ENCODE results near the gene ANGPTL2.
A peak's percentile ranks its signal among the peaks of the same experiment; 100 is the strongest.

The ANGPTL2 gene

GRCh38 chr9:127139071-127139731 is 16.8 kb upstream of the ANGPTL2 start:
- no peak for DNase-seq
- in situ Hi-C loops (cut with HindIII; ENCODE audit: low pct_ligation_motif_present, low pct_unique_long_range_greater_than_20kb, low sequenced_read_pairs) = no loop called here

GRCh38 chr9:127138444-127138843 is 16.0 kb upstream of the ANGPTL2 start:
- no peak for DNase-seq
- in situ Hi-C loops (cut with HindIII; ENCODE audit: low pct_ligation_motif_present, low pct_unique_long_range_greater_than_20kb, low sequenced_read_pairs) = no loop called here

GRCh38 chr9:127137640-127138360 is 15.4 kb upstream of the ANGPTL2 start:
- in situ Hi-C loops (cut with HindIII; ENCODE audit: low pct_ligation_motif_present, low pct_unique_long_range_greater_than_20kb, low sequenced_read_pairs) = no loop called here
- DNase-seq = no peak

- in situ Hi-C loops (cut with HindIII; ENCODE audit: low pct_ligation_motif_present, low pct_unique_long_range_greater_than_20kb, low sequenced_read_pairs) = no loop called here
- no peak for DNase-seq
Observed at GRCh38 chr9:127136880-127137639, 14.6 kb upstream of the ANGPTL2 start.

DNA sequence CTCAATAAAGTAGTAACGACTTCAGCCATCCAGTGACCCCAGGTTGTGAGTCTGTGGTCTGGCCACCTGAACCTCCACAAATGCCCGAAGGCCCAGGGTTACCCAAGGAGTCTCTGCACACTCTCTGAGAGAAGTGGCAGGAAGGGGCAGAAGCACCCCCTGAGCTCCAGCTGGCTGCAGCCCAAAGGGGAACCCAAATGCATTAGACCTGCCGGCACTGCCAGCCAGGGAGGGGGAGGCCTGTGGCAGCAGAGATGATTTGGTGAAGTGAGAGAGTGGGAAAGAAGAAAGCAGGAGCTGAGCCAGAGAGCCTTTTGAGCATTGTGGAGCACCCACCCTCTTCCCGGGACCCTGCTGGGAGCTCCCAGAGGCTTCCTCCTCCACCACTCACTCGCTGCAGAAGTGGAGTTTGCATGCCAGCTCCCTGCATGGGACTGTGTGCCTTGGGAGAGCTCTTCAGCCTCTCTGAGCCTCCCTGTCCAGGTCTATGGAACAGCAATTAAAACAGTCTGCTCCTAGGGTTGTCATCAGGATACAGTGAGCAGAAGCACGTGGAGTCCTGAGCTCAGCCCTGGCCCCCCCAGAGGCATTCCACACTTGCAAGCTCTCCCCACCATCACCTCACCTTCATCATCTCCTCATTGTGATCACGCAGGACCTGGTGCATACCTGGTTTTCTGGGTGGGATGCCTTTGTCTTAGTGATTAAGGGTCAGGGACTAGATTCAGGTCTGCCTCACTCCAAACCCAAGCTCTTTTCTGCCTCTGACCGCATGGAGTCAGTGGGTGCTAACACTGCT is 13.8 kb upstream of the ANGPTL2 start:
- in situ Hi-C loops (cut with HindIII; ENCODE audit: low pct_ligation_motif_present, low pct_unique_long_range_greater_than_20kb, low sequenced_read_pairs) = no loop called here
- DNase-seq = no peak

DNA sequence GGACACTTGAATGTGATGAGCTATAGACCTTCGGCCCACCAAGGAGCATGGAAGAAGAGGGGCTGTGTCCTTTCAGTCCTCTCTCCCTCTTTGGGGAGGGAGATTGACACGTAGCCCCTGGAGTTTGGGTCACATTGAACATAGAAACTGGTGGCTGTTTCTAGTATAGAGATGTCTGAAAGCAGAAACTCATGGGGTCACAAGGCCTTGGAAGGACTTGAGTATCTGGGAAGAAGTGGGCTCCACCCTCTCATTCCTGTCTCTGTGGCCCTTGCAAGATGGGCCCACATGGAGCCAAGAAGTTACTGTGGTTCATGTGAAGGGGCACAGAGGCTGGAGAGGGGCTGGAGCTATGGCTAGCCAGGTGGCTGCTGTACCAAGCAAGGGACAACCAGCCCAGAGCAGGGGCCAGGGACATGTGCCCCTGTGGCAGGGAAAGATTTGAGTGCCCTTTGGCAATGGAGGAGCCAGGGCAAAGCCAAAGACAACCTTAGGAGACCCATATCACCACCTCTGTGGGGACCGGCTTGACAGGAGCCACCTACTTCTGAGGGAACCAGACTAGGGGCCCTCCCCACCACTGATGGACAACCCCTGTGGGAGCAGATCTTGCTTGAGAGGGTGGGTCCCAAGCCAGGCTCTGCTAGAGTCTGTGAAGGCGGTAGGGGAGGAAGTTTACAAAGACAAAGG is 12.8 kb upstream of the ANGPTL2 start:
- no peak for DNase-seq
- in situ Hi-C loops (cut with HindIII; ENCODE audit: low pct_ligation_motif_present, low pct_unique_long_range_greater_than_20kb, low sequenced_read_pairs) = no loop called here

GRCh38 chr9:127133739-127134167 is 11.3 kb upstream of the ANGPTL2 start:
- DNase-seq = no peak
- in situ Hi-C loops (cut with HindIII; ENCODE audit: low pct_ligation_motif_present, low pct_unique_long_range_greater_than_20kb, low sequenced_read_pairs) = no loop called here

DNA sequence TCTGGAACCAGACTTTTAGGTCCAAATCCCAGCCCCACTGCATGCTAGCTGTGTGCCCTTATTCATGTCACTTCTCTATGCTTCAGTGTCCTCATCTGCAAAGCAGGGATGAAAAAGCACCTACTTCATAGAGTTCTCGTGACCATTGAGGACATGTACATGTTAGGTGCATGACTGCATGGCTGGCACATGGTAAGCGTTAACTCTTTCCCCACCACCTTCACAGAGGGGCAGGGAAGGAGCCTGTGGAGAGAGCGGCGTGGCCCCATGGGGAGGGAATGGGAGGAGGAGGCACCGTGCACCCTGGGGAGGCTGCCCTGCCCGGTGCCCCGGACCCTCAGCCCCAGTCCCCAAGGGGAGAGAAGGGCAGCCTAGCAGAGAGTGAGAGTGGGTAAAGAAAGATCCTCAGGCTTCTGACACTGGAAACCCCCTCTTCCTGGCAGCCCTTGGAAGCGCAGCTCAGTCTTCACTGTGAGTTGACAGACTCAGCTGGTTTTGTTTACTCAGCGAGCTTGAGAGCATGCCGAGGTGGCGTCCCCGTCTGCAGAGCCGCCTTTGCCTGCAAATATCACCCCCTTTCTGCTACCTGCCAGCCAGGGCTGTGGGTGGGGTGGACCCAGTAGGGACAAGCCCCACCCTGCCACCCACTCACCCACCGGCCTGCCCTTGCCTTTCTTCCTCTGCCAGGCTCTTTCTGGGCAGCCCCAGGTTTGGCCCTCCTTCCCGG is 10.6 kb upstream of the ANGPTL2 start:
- no peak for DNase-seq
- in situ Hi-C loops (cut with HindIII; ENCODE audit: low pct_ligation_motif_present, low pct_unique_long_range_greater_than_20kb, low sequenced_read_pairs) = no loop called here

DNA sequence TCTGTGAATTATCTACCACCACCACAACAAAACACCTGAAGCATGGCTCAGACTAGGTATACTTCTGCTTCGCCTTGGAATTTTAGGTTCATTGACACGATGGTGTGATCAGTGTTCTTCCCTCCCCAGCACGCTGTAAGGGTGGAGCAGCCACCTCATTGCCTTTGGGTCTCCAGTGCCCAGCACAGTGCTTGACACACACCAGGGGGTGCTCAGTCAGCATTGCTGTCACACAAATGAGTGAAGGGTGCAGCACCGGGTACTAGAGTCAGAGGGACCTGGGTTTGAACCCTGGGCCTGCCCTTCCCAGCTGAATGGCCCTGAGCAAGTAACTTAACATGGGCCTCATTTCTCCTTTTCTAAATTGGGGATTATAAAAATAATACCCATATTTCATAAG is 9.9 kb upstream of the ANGPTL2 start:
- in situ Hi-C loops (cut with HindIII; ENCODE audit: low pct_ligation_motif_present, low pct_unique_long_range_greater_than_20kb, low sequenced_read_pairs) = no loop called here
- DNase-seq = no peak

GRCh38 chr9:127131871-127132270 is 9.4 kb upstream of the ANGPTL2 start:
- DNase-seq = peak; percentile 37
- in situ Hi-C loops (cut with HindIII; ENCODE audit: low pct_ligation_motif_present, low pct_unique_long_range_greater_than_20kb, low sequenced_read_pairs) = no loop called here

DNA sequence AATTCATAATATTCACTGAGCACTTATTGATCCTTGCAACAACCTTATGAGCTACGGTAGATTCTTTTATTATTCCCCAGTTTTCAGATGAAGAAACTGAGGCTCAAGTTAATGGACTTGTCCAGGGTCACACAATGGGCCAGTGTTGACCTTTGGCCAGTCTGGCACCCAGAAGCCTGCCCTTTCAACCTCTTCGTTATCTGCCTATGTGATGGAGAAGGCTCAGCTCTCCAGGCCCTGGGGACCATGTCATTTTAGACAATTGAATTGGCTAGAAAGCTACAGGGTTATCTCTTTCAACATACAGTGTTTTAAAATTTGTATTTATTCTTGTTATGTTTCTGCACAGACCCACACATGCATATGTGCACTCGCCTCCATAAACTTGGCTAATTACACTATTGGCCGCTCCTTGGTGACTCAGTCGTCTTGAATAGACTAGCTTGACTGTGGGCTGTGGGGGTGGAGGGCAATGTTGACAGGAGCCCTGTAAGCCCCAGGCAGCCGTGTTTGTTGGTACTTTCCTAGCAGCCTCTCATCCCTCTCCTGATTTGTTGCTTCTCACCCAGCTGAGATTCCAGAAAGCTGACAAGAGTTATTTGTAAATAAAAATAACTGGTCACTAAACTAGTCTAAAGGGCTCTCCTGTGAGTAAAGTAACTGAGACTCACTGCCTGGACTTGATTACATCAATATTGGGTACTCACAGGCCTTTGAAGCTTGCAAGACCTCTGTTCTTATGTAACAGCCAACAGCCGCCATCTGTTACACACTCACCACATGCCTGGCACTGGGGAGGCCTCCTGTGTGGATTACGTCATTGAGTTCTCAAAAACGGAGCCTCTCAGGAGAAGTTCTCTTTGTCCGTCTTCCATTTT is 8.5 kb upstream of the ANGPTL2 start:
- in situ Hi-C loops (cut with HindIII; ENCODE audit: low pct_ligation_motif_present, low pct_unique_long_range_greater_than_20kb, low sequenced_read_pairs) = no loop called here
- no peak for DNase-seq

DNA sequence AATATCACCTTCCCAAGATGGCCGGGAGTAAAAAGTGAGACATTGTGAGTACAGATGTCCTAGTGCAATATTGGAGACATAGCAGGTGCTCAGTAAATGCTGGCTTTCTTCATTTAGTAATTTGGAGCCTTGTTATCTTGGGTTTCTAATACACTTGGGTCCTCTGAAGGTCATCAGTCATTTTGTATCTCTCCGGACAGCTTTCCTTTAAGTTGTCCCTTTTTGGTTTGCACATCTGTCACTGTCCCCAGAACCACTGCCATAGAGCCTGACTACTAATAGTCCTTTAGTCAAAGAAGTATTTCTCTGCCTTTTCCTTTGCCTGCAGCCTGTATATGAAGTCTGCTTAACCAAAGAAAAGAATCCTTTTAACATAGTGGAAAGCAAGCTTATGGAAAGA is 7.8 kb upstream of the ANGPTL2 start:
- in situ Hi-C loops (cut with HindIII; ENCODE audit: low pct_ligation_motif_present, low pct_unique_long_range_greater_than_20kb, low sequenced_read_pairs) = no loop called here
- DNase-seq = no peak

GRCh38 chr9:127129718-127130085 is 7.3 kb upstream of the ANGPTL2 start:
- in situ Hi-C loops (cut with HindIII; ENCODE audit: low pct_ligation_motif_present, low pct_unique_long_range_greater_than_20kb, low sequenced_read_pairs) = no loop called here
- DNase-seq = no peak

DNA sequence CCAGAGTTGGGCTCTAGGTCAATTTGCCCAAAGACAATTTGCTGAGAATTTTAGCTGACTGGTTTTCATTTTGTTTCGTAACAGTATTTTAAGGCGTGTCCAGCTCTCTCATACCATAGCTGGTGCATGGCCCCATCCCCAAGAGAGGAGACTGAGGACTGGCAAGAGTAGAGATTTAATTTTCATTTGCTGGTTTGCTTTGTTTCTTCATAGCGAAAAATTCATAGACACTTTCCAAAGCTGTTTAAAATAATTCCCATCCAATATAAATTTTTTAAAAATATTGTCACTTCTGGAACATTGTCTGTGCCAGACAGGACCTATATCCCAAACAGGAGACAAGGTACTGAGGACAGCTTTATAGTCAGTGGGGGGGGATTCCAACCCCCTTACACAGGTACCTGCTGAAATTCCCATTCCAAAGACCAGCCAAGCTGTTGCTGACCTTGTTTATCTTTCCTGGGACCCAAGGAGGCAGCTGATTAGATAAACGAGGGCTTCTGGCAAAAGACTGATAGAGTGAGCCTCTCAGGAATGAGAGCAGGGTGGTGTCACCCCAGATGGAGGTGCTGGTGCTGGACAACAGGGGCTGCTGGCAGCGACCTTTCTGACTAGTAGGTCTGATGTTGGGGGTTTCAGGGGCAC is 6.8 kb upstream of the ANGPTL2 start:
- in situ Hi-C loops (cut with HindIII; ENCODE audit: low pct_ligation_motif_present, low pct_unique_long_range_greater_than_20kb, low sequenced_read_pairs) = no loop called here

GRCh38 chr9:127128341-127129072 is 6.1 kb upstream of the ANGPTL2 start:
- no peak for DNase-seq
- in situ Hi-C loops (cut with HindIII; ENCODE audit: low pct_ligation_motif_present, low pct_unique_long_range_greater_than_20kb, low sequenced_read_pairs) = no loop called here

More for the DNA sequence above, 6.8 kb upstream of the ANGPTL2 start:
- DNase-seq = no peak

DNA sequence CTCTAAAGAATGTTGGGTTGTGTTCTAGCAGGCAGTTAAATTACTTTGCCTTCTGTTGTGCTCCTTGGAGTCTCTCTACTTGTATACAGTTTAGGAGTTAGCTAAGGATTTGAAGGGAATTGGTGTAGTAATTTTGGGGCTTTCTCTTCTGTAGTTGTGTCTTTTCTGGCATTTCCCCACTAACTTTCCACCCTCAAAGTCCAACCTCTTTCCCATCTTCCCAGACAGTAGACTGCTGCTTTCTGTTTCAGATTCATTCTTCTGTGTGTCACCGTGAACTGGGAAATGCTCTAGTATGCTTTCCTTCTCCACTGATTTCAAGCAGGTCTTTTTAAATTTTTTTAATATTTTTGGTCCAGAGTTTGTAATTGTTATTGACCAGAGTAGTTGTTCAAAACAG is 4.5 kb upstream of the ANGPTL2 start:
- in situ Hi-C loops (cut with HindIII; ENCODE audit: low pct_ligation_motif_present, low pct_unique_long_range_greater_than_20kb, low sequenced_read_pairs) = no loop called here
- no peak for DNase-seq

All from ACHN (cell line).